ENCODE results near the gene ZNF425.
A peak's percentile ranks its signal among the peaks of the same experiment; 100 is the strongest.

The ZNF425 gene, protein sequence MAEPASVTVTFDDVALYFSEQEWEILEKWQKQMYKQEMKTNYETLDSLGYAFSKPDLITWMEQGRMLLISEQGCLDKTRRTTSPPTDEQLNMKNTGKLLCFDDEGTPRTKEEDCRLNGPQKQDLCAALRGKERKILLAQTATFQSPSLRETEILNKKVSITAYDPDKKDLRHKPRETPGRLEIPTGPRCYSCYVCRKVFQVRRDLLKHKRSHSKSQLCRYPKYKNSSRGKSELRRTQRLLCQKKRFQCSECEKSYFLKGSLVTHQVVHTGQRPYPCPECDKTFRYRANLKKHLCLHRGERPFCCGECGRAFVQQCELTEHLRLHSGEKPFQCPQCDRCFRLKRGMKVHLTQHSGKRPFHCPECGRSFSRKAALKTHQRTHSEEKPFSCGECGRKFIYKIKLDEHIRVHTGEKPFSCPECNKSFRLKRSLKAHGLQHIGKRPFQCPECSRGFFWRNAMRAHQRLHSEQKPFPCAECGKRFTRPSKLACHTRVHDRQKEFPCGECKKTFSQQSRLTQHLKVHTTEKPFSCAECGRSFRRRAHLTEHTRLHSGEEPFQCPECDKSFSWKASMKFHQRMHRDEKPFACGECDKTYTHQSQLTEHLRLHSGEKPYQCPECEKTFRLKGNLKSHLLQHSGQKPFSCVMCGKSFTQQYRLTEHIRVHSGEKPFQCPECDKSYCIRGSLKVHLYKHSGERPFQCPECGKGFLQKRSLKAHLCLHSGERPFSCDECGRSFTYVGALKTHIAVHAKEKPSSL

DNA sequence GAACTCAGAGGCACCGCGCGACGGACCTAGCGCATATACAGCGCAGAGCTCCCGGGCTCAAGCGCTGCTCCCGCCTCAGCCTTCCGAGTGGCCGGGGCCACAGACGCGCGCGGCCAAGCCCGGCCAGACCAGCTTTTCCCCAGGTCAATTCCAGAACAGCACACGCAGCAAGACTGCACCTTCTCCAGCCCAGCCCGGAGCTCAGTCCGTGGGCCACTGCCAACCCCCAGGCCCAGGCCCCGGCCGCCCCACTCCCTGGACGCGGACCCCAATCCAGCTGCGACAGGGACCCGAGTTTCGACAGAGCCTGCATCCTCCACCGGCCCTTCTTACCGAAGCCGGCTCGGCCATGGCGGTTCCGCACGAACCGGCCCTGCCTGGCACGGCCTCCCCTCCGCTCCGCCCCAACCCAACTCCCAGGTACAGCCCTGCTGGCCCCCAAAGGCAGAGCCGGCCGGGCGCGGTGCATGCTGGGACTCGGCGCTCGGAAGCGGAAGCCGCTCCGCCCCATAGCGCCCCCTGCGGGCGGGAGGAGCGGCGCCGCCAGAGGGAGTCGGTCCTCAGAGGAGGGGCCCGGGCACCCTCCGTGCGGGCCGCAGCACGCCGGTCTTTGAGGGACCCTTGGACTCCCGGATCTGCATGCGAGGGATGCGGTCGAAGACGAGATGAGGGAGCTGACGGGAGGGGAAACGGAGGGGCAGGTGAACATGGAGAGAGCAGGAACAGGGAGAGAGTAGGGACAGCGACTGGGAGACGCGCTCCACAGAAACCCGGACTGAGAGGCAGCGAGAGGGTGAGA, at the start of gene ZNF425:
Gene ZNF425, minus strand, starts transcription at position 462 of the 799 bp plus-strand sequence. Its CDS starts 111 bp downstream, at position 351.
- peak within 1 kb of the TSS; percentile 81 for H3K9ac ChIP-seq
- peak within 1 kb of the TSS; percentile 99 for H3K4me2 ChIP-seq (ENCODE audit: low read length)
- no peaks in the 10 kb centered on the region for H3K9me3 ChIP-seq (ENCODE audit: control insufficient read depth, low read length)
- H3K27me3 ChIP-seq (ENCODE audit: control insufficient read depth, insufficient read depth, low read length) = no peaks in the 10 kb centered on the region
- H3K79me2 ChIP-seq = no peaks in the 10 kb centered on the region
- H3K36me3 ChIP-seq (ENCODE audit: control insufficient read depth, insufficient read depth, low read length) = no peaks in the 10 kb centered on the region
- peak within 1 kb of the TSS; percentile 96 for H3K27ac ChIP-seq
- peak within 1 kb of the TSS; percentile 100 for H2AFZ ChIP-seq
- TF ChIP-seq, protein P1, sequence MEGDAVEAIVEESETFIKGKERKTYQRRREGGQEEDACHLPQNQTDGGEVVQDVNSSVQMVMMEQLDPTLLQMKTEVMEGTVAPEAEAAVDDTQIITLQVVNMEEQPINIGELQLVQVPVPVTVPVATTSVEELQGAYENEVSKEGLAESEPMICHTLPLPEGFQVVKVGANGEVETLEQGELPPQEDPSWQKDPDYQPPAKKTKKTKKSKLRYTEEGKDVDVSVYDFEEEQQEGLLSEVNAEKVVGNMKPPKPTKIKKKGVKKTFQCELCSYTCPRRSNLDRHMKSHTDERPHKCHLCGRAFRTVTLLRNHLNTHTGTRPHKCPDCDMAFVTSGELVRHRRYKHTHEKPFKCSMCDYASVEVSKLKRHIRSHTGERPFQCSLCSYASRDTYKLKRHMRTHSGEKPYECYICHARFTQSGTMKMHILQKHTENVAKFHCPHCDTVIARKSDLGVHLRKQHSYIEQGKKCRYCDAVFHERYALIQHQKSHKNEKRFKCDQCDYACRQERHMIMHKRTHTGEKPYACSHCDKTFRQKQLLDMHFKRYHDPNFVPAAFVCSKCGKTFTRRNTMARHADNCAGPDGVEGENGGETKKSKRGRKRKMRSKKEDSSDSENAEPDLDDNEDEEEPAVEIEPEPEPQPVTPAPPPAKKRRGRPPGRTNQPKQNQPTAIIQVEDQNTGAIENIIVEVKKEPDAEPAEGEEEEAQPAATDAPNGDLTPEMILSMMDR (IDR thresholded peaks at IDR 0.05) = peak; percentile 99
- peak within 1 kb of the TSS; percentile 93 for H3K4me3 ChIP-seq (ENCODE audit: low read depth, low read length)
- peaks cover 7% of the 10 kb centered on the region for H3K4me1 ChIP-seq

DNA sequence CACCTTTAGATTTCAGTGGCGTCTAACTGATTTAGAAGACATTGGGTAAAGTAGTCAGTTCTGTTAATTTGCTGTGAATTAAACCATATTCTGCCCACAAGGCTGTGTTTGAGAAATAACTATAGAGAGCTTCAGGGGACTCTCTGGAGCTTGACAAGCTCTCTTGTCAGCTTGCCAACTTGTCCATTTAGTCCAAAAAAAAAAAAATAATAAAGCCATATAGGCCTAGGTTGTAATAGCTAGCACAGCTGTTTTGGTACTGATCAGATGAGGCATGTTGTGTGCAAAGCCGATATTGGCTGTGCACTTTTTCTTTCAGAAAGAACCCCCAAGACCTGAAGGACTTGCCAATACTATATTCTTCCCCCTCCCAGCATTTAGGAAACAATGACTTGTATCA, 49.0 kb upstream of the ZNF425 start:
- H2AFZ ChIP-seq = no peak overlapping the region
- H3K27ac ChIP-seq = no peak overlapping the region
- H3K4me2 ChIP-seq (ENCODE audit: low read length) = no peak overlapping the region
- no peaks in the 10 kb centered on the region for H3K27me3 ChIP-seq (ENCODE audit: control insufficient read depth, insufficient read depth, low read length)
- no peaks in the 10 kb centered on the region for H3K9me3 ChIP-seq (ENCODE audit: control insufficient read depth, low read length)
- TF ChIP-seq, protein P1 (IDR thresholded peaks at IDR 0.05) = no peak
- no peak overlapping the region for H3K9ac ChIP-seq
- H3K79me2 ChIP-seq = no peaks in the 10 kb centered on the region
- H3K4me3 ChIP-seq (ENCODE audit: low read depth, low read length) = no peak overlapping the region
- no peaks in the 10 kb centered on the region for H3K36me3 ChIP-seq (ENCODE audit: control insufficient read depth, insufficient read depth, low read length)
- H3K4me1 ChIP-seq = no peaks in the 10 kb centered on the region

DNA sequence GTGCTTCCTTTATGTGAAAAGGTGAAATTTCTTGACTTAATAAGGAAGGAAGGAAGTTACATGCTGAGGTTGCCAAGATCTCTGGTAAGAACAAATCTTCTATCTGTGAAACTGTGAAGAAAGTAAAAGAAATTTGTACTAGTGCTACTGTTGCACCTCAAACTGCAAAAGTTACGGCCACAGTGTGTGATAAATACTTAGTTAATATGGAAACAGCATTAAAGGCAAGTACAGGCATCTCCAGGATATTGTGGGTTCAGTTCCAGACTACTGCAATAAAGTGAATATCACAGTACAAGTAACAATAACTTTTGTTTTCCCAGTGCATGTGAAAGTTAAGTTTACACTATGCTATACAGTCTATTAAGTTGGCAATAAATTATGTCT, 46.4 kb upstream of the ZNF425 start:
- Histone ChIP-seq H3K4me3 (ENCODE audit: low read depth, low read length) (no peak overlapping the region), H3K79me2 (no peaks in the 10 kb centered on the region), H3K4me2 (ENCODE audit: low read length) (no peak overlapping the region), H3K4me1 (no peaks in the 10 kb centered on the region), H2AFZ (no peak overlapping the region), H3K27me3 (ENCODE audit: control insufficient read depth, insufficient read depth, low read length) (no peaks in the 10 kb centered on the region), H3K9me3 (ENCODE audit: control insufficient read depth, low read length) (no peaks in the 10 kb centered on the region), H3K27ac (no peak overlapping the region), H3K36me3 (ENCODE audit: control insufficient read depth, insufficient read depth, low read length) (no peaks in the 10 kb centered on the region), H3K9ac (no peak overlapping the region)
- TF ChIP-seq, protein P1 (IDR thresholded peaks at IDR 0.05) = no peak

DNA sequence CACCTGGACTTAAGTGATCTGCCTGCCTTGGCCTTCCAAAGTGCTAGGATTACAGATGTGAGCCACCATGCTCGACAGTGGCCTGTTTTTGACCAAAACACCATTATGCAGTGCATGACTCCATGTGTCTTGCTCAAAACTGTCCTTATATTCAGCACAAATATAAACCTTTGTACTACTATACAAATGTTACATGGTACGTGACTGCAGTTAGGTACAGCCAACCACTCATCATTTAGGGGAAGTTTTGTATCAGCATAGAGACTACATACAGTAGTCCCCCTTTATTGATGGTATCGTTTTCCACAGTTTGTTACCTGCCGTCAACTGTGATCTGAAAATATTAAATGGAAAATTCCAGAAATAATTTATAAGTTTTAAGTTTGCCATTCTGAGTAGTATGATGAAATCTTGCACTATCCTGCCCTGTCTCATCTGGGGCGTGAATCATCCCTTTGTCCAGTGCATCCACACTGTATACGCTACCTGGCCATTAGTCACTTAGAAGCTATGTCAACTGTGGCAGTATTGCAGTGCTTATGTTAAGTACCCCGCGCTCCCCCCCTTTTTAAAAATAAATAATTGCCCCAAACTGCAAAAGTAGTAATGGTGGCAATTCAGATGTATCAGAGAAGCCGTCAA, 45.9 kb upstream of the ZNF425 start:
- H3K4me3 ChIP-seq (ENCODE audit: low read depth, low read length) = no peak overlapping the region
- H3K9ac ChIP-seq = no peak overlapping the region
- H3K27ac ChIP-seq = no peak overlapping the region
- H3K79me2 ChIP-seq = no peaks in the 10 kb centered on the region
- H3K36me3 ChIP-seq (ENCODE audit: control insufficient read depth, insufficient read depth, low read length) = no peaks in the 10 kb centered on the region
- no peaks in the 10 kb centered on the region for H3K27me3 ChIP-seq (ENCODE audit: control insufficient read depth, insufficient read depth, low read length)
- no peak overlapping the region for H3K4me2 ChIP-seq (ENCODE audit: low read length)
- H3K4me1 ChIP-seq = no peaks in the 10 kb centered on the region
- H3K9me3 ChIP-seq (ENCODE audit: control insufficient read depth, low read length) = no peaks in the 10 kb centered on the region
- H2AFZ ChIP-seq = no peak overlapping the region
- TF ChIP-seq, protein P1 (IDR thresholded peaks at IDR 0.05) = no peak

All from parathyroid adenoma (tissue), 2 donors.